H54 (cell line): Measurements from ENCODE around the gene TPCN2.

Experiments
- DNase-seq: peaks from one replicate; pipeline ENCODE4 v3.0.0; 2011; ENCODE audit warnings: low spot score, mixed read lengths; ENCODE audit not compliant: insufficient read length
- FAIRE-seq: peaks from 3 replicates; lab custom pipeline; 2011; peaks lifted over from hg19 to GRCh38; lab: Jason Lieb, UNC
- POLR2A ChIP-seq: IDR thresholded peaks from 2 replicates; pipeline ENCODE4 v1.6.1; 2011; ENCODE audit warnings: low read depth, mild to moderate bottlenecking, low read length

Gene TPCN2

DNA sequence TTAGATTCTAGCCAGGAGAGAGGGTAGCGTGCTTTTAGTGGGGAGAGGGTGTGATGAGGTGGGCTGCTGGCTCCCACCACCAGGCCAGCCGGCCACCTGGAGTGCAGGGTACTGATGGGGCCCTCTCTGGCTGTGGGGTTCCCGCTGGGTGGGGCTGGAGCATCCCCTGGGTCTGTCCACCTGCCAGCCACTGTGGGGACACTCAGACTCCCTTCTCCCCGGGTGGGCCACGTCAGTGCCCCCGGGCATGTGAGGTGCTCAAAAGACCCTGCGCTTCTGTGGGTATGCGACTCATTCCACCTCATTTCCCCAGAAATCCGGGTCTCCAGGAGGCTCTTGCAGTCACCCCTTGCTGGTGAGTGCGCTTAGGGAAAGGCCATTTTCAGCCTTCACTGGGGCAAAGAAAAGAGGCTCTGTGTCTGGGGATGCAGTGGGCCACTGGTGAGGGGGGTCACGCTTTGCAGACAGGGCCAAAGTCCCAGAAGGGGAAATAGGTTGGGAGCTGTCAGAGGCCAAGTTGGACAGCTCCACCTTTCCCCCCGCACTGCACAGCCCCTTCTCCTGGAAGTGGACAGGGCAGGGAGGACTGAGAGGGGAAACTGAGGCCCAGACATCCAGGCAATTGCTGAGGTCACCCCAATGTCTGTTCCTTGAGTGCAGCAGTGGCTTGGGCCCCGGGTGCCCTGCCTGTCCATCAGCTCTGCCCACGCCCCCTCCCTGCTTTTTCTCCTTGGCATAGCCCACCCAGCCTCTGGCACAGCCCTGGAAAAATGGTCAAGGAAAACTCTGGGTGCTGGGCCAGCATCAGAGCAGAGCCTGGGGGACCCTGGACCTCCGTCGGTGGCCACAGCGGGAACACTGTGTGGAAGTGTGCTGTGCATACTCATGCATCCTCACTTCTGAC lies 53.3 kb downstream of the TPCN2 start:
- no peak for FAIRE-seq
- no peak for DNase-seq
- no peak for TF ChIP-seq POLR2A

DNA sequence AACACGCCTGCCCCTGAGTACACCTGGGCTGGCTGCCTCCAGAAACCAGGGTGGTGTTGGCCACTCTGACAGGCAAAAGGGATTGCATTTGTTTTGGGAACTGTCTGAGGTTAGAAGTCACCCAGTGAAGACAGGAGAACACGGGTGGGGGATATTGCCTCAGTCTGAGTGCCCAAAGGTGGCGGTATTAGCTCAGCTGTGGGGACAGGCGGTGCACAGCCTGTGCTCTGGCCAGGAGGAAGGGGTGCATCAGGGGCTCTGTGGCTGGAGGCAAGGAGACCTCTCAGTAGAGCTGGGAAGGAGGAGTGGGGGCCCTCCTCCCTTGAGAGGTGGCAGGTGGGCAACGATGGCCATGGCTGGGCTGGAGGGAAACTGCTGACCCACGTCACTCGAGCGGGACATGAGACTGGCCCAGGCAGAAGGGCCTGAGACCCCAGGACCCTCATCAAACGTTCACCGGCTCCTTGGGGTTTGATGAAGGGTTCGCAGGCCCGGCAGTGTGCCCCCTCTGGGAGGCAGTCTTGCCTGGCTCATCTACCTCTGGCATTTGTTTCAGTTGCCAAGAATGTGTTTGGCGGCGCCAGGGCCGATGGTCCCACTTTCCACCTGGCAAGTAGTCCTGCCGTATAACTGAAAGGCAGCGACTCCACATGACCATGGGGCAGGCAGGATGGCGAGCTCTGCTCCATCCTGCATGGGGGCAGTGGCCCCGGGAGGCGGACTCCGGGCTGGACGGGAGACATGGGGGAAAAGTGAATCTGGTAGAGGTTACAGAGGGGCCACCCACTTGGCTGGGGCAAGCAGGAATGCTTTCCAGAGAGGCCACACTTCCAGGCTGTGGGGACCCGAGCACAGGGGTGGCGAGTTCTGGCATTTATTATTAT lies 54.2 kb downstream of the TPCN2 start:
- no peak for FAIRE-seq
- DNase-seq: no peak
- no peak for TF ChIP-seq POLR2A

DNA sequence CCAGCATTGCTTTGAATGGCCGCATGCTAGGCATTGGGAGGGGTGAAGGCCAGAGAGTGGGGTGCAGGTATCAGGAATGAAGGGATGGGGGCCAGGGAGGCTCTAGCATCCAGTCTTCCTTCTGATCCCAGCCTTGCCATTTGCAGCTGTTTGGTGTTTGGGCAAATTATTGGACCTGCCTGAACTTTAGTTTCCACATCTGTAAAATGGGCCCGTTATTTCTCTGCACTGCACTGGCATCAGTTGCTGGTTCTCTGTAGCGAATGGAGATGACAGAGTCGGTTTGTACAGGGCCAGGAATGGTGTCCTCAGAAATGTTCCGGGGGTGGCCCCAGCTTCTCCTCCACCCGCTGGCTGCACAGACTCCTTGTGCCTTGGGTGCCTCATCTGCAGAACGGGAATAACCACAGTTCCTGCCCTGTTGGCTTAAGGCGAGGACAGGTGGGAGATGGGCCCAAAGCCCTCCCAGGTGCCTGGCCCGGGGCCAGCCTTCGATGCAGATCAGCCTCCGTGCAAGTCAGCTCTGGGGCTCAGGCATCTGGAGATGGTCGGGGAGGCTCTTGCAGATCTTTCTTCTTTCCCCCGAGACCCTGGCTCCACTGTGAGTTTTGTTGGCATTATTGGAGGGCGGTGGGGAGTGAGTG lies 55.6 kb downstream of the TPCN2 start:
- DNase-seq (no peak), FAIRE-seq (no peak)
- no peak for TF ChIP-seq POLR2A

DNA sequence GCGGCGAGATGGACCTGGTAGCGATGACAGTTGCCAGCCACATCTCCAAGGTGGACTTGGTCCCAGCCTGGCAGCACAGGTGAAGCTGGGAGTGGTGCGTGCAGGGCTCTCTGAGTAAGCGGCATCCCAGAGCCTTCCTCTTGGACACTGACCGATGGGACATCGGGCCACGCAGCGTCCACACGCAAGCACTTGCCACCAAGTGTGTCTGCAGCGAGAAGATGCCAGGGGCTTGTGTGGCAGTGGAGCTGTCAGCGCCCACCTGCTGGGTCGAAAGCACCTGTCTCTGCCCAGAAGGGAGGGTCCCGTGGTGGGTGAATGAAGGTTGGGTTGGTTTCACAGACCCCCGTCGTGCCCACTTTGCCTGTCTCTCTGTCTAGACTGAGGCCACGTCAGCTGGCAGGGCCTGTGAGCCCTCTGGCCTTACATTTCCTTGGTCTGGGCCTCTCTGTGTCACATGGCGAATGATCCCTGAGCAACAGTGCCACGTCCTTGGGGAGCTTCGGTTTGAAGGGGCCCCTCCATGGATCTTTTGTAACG lies 56.2 kb downstream of the TPCN2 start:
- DNase-seq: no peak
- no peak for TF ChIP-seq POLR2A
- no peak for FAIRE-seq

DNA sequence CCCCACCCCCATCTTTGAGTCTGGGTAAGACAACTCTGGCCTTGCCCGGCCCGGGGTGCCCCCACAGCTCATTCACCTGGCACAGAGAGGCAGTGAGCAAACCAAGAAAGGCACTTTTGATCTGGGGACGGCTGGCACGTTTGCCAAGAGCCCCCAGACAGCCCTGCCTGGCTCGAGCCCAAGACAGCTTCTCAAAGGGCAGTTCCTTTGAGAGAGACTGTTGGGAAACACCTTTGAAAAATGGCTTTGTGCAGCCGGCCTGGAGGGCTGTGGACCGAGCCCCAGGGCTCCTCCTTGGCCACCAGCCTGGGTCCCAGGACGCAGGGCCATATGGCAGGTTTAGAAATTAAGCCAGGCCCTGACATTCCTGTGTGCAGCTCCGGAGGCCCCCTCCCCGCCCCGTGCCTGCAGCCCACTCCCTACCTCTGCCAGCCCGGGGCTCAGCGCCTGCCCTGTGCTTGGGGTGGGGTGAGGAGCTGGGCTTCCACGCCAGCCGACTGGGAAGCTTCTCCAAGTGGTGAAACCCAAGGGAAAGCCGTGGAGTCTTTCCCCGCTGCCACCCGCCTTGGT lies 56.8 kb downstream of the TPCN2 start:
- DNase-seq: no peak
- no peak for TF ChIP-seq POLR2A
- FAIRE-seq: no peak

DNA sequence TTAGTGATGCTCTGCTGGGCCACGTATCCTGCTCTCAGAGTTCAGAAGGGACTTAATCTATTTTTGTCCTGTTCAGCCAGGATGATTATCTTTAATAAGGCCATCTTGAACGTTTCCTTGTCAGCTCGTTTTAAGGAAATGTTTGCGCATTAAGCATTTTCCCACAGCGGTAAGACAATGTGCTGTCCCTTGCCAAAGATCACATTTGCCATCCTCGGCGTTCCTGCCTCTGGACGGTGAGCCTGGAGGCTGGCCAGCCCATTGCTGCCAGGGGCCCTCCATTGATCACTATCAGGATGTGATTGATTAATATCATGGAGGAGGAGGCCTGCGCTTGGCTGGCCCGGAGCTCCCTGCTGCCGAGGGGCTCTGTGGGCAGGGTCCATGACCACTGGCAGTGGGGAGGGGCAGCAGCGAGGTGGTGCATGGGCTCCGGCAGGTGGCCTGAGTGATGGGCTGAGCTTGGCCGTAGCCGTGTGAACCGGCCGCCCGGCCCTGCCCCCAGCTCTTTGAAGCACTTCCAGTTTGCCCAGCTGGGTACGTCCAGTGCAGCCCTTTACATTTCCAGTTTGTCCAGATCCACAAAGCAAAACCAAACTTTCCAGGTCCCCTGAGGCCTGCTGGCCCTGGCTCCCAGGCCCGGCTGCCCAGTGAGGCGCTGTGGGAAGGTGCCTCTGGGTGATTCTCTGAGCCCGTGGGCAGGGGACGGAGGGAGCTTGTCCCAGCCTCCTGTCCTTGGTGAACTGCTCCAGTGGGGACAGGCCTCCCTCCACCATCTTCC lies 57.5 kb downstream of the TPCN2 start:
- DNase-seq (no peak), FAIRE-seq (no peak)
- TF ChIP-seq POLR2A: no peak

DNA sequence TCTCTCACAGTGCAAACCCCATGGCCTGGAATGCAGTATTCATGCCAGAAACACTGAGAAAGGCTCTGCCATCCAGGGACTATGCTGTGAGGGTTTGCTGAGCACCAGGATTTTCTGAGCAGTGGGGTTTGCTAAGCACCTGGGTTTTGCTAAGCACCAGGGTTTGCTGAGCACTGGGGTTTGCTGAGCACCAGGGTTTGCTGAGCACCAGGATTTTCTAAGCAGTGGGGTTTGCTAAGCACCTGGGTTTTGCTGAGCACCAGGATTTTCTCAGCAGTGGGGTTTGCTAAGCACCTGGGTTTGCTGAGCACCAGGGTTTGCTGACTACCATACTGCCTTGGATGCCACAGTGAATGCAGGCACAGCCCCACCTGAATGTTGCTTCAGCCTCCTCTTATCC lies 58.7 kb downstream of the TPCN2 start:
- no peak for DNase-seq
- TF ChIP-seq POLR2A: no peak
- no peak for FAIRE-seq

DNA sequence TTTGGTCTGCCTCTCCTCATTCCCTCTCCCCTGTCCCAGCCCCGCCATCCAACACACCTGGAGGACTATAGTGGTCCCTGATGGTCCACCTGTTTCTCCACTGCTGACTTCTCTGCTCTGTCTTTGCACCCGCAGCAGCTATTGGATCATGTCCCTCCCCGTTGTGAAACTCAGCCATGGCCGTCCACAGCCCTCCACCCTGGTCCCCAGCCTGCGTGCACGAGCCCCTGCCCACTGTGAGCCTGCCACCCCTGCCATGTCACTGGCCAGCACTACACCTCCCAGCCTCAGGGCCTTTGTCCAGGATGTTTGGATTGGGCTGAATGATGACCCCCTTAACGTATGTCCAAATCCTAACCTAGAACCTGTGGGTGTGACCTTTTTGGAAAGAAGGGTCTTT lies 59.3 kb downstream of the TPCN2 start:
- no peak for FAIRE-seq

DNA sequence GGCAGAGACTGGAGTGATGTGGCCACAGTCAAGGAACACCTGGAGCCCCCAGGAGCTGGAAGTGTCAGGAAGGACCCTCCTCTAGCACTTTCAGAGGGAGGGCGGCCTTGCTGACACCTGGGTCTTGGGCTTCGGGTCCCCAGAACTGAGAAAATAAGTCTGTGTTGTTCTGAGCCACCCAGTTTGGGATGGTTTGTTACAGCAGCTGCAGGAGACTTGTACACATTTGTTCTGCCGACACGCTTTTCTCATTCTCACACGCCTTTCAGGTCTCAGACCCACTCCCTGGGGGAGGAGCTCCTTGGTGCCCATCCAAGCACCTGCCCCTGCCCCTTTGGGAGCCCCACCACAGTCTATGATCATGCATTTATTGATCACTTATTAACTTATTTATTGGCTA lies 59.8 kb downstream of the TPCN2 start:
- DNase-seq (no peak), FAIRE-seq (no peak)
- no peak for TF ChIP-seq POLR2A

More for the DNA sequence above, 59.3 kb downstream of the TPCN2 start:
- TF ChIP-seq POLR2A: no peak
- no peak for DNase-seq

DNA sequence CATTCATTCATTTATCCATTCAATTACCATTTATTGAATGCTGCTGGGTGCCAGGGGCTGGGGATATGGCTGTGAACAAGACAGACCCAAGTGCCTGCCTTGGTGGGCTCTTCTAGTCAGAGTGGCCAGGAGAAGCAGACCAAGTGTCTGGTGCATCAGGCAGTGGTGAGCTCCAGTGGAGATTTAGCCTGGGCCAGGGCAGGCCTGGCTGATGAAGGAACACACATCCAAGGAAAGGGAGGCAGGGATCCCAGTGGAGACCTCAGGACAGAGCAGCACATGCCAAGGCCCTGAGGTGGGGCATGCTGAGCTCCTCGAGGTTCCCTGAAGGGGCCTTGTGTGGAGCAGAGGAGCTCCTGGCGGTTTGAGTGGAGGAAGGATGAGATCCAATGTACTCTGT lies 60.4 kb downstream of the TPCN2 start:
- DNase-seq (no peak), FAIRE-seq (no peak)
- TF ChIP-seq POLR2A: no peak

DNA sequence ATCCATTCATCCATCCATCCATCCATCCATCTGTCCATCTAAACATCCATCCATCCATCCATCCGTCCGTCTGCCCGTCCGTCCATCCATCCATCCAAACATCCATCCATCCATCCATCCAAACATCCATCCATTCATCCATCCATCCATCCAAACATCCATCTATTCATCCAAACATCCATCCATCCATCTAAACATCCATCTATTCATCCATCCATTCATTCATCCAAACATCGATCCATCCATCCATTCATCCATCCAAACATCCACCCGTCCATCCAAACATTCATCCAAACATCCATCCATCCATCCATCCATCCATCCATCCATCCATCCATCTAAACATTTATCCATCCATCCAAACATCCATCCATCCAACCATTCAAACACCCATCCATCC lies 61.7 kb downstream of the TPCN2 start:
- TF ChIP-seq POLR2A: no peak
- DNase-seq (no peak), FAIRE-seq (no peak)

DNA sequence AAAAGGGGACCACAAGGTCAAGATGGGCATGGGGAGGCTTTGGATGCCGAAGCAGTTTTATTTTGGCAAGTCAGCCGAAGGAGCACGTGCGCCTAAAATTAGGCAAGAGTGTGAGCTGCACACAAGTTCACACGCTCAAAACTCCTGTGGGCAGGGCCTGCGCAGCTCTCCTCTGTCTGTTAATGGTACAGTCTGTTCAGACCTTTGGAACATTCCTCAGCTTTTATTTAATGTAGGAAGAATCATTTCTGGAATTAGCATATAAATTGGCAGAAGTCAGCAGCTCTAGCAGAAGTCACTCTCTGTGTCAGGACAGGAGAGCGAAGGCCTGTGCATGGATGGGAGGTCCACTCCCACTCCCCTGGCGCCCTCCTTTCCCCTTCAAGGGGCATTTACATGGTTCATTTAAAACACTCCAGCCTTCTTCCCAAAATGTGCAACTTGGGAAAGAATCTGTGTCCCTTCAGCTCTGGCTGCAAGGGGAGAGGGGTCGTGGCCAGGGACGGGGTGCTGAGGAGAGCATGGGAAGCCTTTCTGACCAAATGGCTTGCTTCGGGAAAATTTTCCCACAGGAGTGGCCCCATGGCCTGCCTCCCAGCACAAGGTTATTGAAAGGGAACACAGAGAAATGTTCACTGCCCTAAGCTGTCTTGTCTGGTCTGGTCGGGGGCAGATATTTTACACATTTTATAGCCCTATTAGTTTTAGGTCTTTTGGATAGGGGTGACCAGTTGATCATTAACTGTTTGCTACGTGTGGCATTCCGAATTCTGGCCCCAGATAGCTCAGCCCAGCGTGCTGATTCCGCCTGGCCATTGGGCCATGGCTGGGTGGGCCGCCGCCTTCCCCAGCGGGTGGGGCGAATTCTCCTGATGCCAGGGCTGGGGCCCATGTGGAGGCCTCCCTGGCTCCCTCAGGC lies 63.2 kb downstream of the TPCN2 start:
- DNase-seq (no peak), FAIRE-seq (no peak)
- no peak for TF ChIP-seq POLR2A
